GM12878 (cell line): ENCODE measurements around the gene NR2E3. TPM values are rescaled to one million over a fixed set of nuclear protein-coding genes. Genes with fewer than 3 reads are reported as not detected.

Experiments
- ATAC-seq: fragments of 200-7000 bp; cut with Tn5 transposase; 3 replicates; pipeline ENCODE4 v1.9.1; 2020; ENCODE audit warnings: mild to moderate bottlenecking, moderate library complexity
- BruUV-seq: library from RNA; stranded (reverse); fragments of 400-500 nt; replicated peaks from 2 replicates; lab custom pipeline; 2021; lab: Mats Ljungman, UMichigan
- CTCF ChIA-PET: fragments of 300-600 bp; sonication (Branson Sonifier 250); formaldehyde crosslinking; extraction: SDS; loops from one replicate; lab custom pipeline; 2021; ENCODE audit warnings: inconsistent platforms; lab: Yijun Ruan, JAX
- POLR2A ChIA-PET: fragments of 350-600 bp; formaldehyde crosslinking; extraction: SDS; loops from one replicate; lab custom pipeline; 2021; ENCODE audit warnings: inconsistent platforms; lab: Charles Lee
- RAD21 ChIA-PET: fragments of 300-600 bp; sonication (Branson Sonifier 250); formaldehyde crosslinking; loops from one replicate; lab custom pipeline; 2023; ENCODE audit warnings: antibody characterized with exemption; ENCODE audit not compliant: unreplicated experiment; lab: Charles Lee
- SMC1A ChIA-PET: fragments of 300-600 bp; sonication (Branson Sonifier 250); formaldehyde crosslinking; loops from one replicate; lab custom pipeline; 2023; ENCODE audit not compliant: unreplicated experiment, uncharacterized antibody; lab: Charles Lee
- DNase-seq: peaks from one replicate; pipeline ENCODE4 v3.0.0-alpha.2; 2011; ENCODE audit warnings: low read depth, low spot score
- FAIRE-seq: peaks from 3 replicates; lab custom pipeline; 2011; peaks lifted over from hg19 to GRCh38; lab: Jason Lieb, UNC
- H2AFZ ChIP-seq: 2 replicates; pipeline ENCODE4 v1.6.0; 2011; ENCODE audit warnings: low read depth, low read length, control low read depth; ENCODE audit not compliant: control insufficient read depth
- H3K27ac ChIP-seq: 2 replicates; pipeline ENCODE4 v1.5.1; 2011; ENCODE audit warnings: control low read depth; ENCODE audit not compliant: control insufficient read depth, insufficient read depth
- H3K27me3 ChIP-seq, 2 experiments: replicated peaks in 1 of 2; 2 replicates each; pipeline versions ENCODE4 v1.6.0 to v1.6.1; 2011; ENCODE audit warnings: low read length in 1 of 2; ENCODE audit not compliant: control insufficient read depth in 2 of 2, insufficient read depth in 2 of 2
- H3K36me3 ChIP-seq, 2 experiments: 2 replicates each; pipeline ENCODE4 v1.5.1; 2011; ENCODE audit warnings: low read length in 1 of 2; ENCODE audit not compliant: control insufficient read depth in 2 of 2, insufficient read depth in 2 of 2
- H3K4me1 ChIP-seq: 2 replicates; pipeline ENCODE4 v1.6.1; 2011; ENCODE audit warnings: mild to moderate bottlenecking, low read length, moderate library complexity, mixed read lengths; ENCODE audit not compliant: control insufficient read depth, insufficient read depth
- H3K4me2 ChIP-seq: 2 replicates; pipeline ENCODE4 v1.6.0; 2011; ENCODE audit warnings: control low read depth; ENCODE audit not compliant: control insufficient read depth, insufficient read depth
- H3K4me3 ChIP-seq: fragments of 200-600 bp; sonication (generic); 2 replicates; pipeline ENCODE4 v1.5.1; 2016
- H3K79me2 ChIP-seq: 2 replicates; pipeline ENCODE4 v1.6.0; 2011; ENCODE audit warnings: low read length; ENCODE audit not compliant: control insufficient read depth, insufficient read depth
- H3K9ac ChIP-seq: 2 replicates; pipeline ENCODE4 v1.8.0; 2011; ENCODE audit warnings: low read length, control low read depth, mixed read lengths; ENCODE audit not compliant: control insufficient read depth, insufficient read depth
- H3K9me3 ChIP-seq: replicated peaks from 3 replicates; pipeline ENCODE4 v1.5.1; 2011; ENCODE audit warnings: mild to moderate bottlenecking, low read length; ENCODE audit not compliant: control insufficient read depth, insufficient read depth
- H4K20me1 ChIP-seq: 2 replicates; pipeline ENCODE4 v1.6.0; 2011; ENCODE audit not compliant: control insufficient read depth, insufficient read depth
- BMI1 ChIP-seq: fragments of 450-650 bp; IDR thresholded peaks from 2 replicates; pipeline ENCODE4 v1.6.1; 2016; ENCODE audit warnings: mild to moderate bottlenecking, moderate library complexity, borderline replicate concordance
- CBX3 ChIP-seq: fragments of 200-600 bp; sonication (generic); IDR thresholded peaks from 2 replicates; pipeline ENCODE4 v1.6.1; 2016; ENCODE audit warnings: low read depth, borderline replicate concordance
- CREB1 ChIP-seq: IDR thresholded peaks from 2 replicates; pipeline ENCODE4 v1.6.1; 2012; ENCODE audit warnings: low read depth, mild to moderate bottlenecking, inconsistent platforms
- MYC ChIP-seq: IDR thresholded peaks from 2 replicates; pipeline ENCODE4 v1.6.1; 2011; ENCODE audit warnings: mild to moderate bottlenecking, low read length, moderate library complexity, inconsistent platforms; ENCODE audit not compliant: insufficient read depth, insufficient replicate concordance, insufficient read length, severe bottlenecking
- PKNOX1 ChIP-seq: fragments of 450-650 bp; IDR thresholded peaks from 2 replicates; pipeline ENCODE4 v1.6.1; 2016; ENCODE audit warnings: mild to moderate bottlenecking
- RELA ChIP-seq: fragments of 450-650 bp; IDR thresholded peaks from 2 replicates; pipeline ENCODE4 v1.8.0; 2014; ENCODE audit warnings: borderline replicate concordance; ENCODE audit not compliant: partially characterized antibody
- SKIL ChIP-seq: fragments of 450-650 bp; IDR thresholded peaks from 2 replicates; pipeline ENCODE4 v1.6.1; 2017; ENCODE audit warnings: mild to moderate bottlenecking, low read depth, inconsistent platforms; ENCODE audit not compliant: poor library complexity, severe bottlenecking
- ZNF384 ChIP-seq: IDR thresholded peaks from 2 replicates; pipeline ENCODE4 v1.6.1; 2012; ENCODE audit warnings: low read depth, mild to moderate bottlenecking, low read length, improper control_type of control experiment, borderline replicate concordance
- ZNF687 ChIP-seq: fragments of 450-650 bp; IDR thresholded peaks from 2 replicates; pipeline ENCODE4 v1.6.1; 2017; ENCODE audit warnings: mild to moderate bottlenecking, moderate library complexity
- WGBS: methylation state at CpG from one replicate; pipeline ENCODE4 v1.1.6; 2016; ENCODE audit warnings: low lambda C conversion rate; ENCODE audit not compliant: insufficient replicate concordance, insufficient coverage; ENCODE audit errors: missing lambda C conversion rate; 5-methylcytosine and 5-hydroxymethylcytosine counted together
- in situ Hi-C: fragments of 300-500 bp; cut with MboI; formaldehyde crosslinking; loops from 9 replicates; pipeline ENCODE4 v1.14.3; 2018; ENCODE audit warnings: mixed read lengths
- intact Hi-C: fragments of 100-400 bp; cut with micrococcal nuclease; formaldehyde crosslinking; loops from one replicate; pipeline ENCODE4 v1.14.2; 2022; ENCODE audit not compliant: unreplicated experiment
- polyA plus RNA-seq, 11 experiments: library from polyadenylated mRNA; depleted of rRNA in 4 of 11; unstranded in 6 of 11; stranded (reverse) in 5 of 11; fragments of >200 nt; fragmentation: Nextera tagmentation in 4 of 11; fragmentation: Illumina TruSeq in 1 of 11; extraction: Ambion mirVana in 4 of 11; extraction: Trizol in 1 of 11; gene quantifications; 1 replicate in 1 of 11; 2 replicates in 10 of 11; pipeline versions ENCODE4 v1.2.1 to v1.2.3, GENCODE V29; 2011 to 2016; ENCODE audit warnings: inconsistent platforms in 2 of 11, missing spikeins in 2 of 11, low read depth in 1 of 11
- total RNA-seq, 4 experiments: library from RNA; depleted of rRNA in 3 of 4; stranded (reverse); fragments of >200 nt in 3 of 4; fragmentation: Illumina TruSeq in 1 of 4; extraction: Trizol in 1 of 4; gene quantifications; 2 replicates each; pipeline versions ENCODE4 v1.2.1 to v1.2.3, GENCODE V29; 2013 to 2021
- TF ChIP-seq, protein P1 (sequence below): fragments of 450-650 bp; IDR thresholded peaks from 2 replicates; pipeline ENCODE4 v1.6.1; 2017; ENCODE audit warnings: mild to moderate bottlenecking, moderate library complexity

NR2E3 gene
- total and polyA plus RNA-seq, 10 of the 15 experiments (the other 5 are each of a cell fraction or from before 2014, with no cell fraction given) = 0.05 to 0.11 (median 0.11) TPM; not detected in 7

DNA sequence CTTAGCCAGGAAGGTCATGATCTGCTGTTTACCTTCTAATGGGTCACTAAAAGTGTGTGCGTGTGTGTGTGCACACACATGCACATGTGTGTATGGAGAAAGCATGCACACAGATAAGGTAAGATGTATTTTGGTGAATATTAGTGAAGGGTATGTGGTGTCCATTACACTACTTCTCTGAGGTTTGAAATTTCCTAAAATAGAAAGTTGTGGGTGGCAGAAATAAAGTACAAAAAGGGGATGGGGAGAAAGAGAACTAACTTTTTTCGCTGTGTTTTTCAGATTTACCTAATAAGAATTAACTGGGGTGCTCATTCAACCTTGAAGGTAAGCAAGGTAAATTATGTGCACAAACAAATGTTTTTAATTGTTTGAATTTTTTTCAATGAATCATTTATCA lies 24.4 kb upstream of the NR2E3 start (continued):
- no peak for TF ChIP-seq ZNF384
- no peak for TF ChIP-seq ZNF687

DNA sequence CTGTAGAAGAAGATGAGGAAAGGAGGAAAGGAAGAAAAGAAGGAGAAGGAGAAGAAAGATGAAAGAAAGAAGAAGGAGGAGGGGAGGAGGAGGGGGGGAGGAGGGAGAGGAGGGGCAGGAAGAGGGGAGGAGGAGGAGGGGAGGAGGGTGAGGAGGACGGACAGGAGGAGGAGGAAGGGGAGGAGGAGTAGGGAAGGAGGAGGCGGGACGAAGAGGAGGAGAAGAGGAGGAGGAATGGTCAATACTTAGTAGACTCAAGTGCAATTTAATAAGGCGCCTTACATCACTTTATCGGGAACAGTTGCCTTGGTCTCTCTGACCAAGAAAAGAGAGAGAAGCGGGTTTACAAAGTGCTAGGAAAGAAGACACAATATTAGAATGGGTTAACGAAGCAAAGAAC lies 23.7 kb upstream of the NR2E3 start:
- Histone ChIP-seq H3K4me1 (peaks cover 11% of the 10 kb centered on the region), H3K79me2 (no peaks in the 10 kb centered on the region), H3K36me3 (no peaks in the 10 kb centered on the region), H3K27ac (no peak overlapping the region), H3K9ac (no peak overlapping the region), H3K9me3 (no peaks in the 10 kb centered on the region), H2AFZ (no peak overlapping the region), H3K27me3 (no peaks in the 10 kb centered on the region; a peak in 1 of 4 replicates), H3K4me2 (no peak overlapping the region), H4K20me1 (no peaks in the 10 kb centered on the region), H3K4me3 (no peak overlapping the region)
- RAD21 ChIA-PET = no interaction called here
- in situ Hi-C loops = no loop called here
- ATAC-seq (no peak), DNase-seq (no peak), FAIRE-seq (no peak)
- POLR2A ChIA-PET = no interaction called here
- intact Hi-C loops = no loop called here
- CTCF ChIA-PET = interaction anchor here (0.8 to 1.5 kb wide), 2 partner anchors 15 to 376 kb away, joined by 3 to 5 read pairs; no protein-coding TSS in a partner anchor
- SMC1A ChIA-PET = interaction anchor here (0.8 to 1.6 kb wide), 2 partner anchors 341 to 370 kb away, joined by 3 to 5 read pairs; no protein-coding TSS in a partner anchor
- 100% methylated on average over 4 of the region's 7 CpGs for WGBS
- no TSS peak for BruUV-seq
- no peak for TF ChIP-seq BMI1
- no peak for TF ChIP-seq CREB1
- no peak for TF ChIP-seq PKNOX1
- no peak for TF ChIP-seq SKIL
- TF ChIP-seq, protein P1, sequence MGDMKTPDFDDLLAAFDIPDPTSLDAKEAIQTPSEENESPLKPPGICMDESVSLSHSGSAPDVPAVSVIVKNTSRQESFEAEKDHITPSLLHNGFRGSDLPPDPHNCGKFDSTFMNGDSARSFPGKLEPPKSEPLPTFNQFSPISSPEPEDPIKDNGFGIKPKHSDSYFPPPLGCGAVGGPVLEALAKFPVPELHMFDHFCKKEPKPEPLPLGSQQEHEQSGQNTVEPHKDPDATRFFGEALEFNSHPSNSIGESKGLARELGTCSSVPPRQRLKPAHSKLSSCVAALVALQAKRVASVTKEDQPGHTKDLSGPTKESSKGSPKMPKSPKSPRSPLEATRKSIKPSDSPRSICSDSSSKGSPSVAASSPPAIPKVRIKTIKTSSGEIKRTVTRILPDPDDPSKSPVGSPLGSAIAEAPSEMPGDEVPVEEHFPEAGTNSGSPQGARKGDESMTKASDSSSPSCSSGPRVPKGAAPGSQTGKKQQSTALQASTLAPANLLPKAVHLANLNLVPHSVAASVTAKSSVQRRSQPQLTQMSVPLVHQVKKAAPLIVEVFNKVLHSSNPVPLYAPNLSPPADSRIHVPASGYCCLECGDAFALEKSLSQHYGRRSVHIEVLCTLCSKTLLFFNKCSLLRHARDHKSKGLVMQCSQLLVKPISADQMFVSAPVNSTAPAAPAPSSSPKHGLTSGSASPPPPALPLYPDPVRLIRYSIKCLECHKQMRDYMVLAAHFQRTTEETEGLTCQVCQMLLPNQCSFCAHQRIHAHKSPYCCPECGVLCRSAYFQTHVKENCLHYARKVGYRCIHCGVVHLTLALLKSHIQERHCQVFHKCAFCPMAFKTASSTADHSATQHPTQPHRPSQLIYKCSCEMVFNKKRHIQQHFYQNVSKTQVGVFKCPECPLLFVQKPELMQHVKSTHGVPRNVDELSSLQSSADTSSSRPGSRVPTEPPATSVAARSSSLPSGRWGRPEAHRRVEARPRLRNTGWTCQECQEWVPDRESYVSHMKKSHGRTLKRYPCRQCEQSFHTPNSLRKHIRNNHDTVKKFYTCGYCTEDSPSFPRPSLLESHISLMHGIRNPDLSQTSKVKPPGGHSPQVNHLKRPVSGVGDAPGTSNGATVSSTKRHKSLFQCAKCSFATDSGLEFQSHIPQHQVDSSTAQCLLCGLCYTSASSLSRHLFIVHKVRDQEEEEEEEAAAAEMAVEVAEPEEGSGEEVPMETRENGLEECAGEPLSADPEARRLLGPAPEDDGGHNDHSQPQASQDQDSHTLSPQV = no peak
- TF ChIP-seq RELA = no peak
- TF ChIP-seq CBX3 = no peak
- no peak for TF ChIP-seq MYC
